Activated T-cell treated with anti-CD3 and anti-CD28 coated beads, Interleukin-2, amount 50 U/mL, for 24 hours (primary cell): Measurements from ENCODE around the gene LILRB2.
"Not testable (repeated sequence)": the region's sequence is repeated elsewhere in the genome, so short reads cannot be mapped to it uniquely, and the experiment has no call there.

Source experiments
- DNase-seq: peaks from one replicate; pipeline ENCODE4 v3.0.0-alpha.2; 2020
- H3K27ac Mint-ChIP-seq: 2 replicates; pipeline ENCODE4 v1.8.0; 2020; ENCODE audit warnings: mild to moderate bottlenecking, mixed read lengths
- H3K27me3 Mint-ChIP-seq: 2 replicates; pipeline ENCODE4 v1.8.0; 2020; ENCODE audit warnings: mixed read lengths
- H3K36me3 Mint-ChIP-seq: 2 replicates; pipeline ENCODE4 v1.8.0; 2020; ENCODE audit warnings: low read depth, mixed read lengths
- H3K4me1 Mint-ChIP-seq: 2 replicates; pipeline ENCODE4 v1.8.0; 2020; ENCODE audit warnings: low read depth, mixed read lengths
- H3K4me3 Mint-ChIP-seq: 2 replicates; pipeline ENCODE4 v1.8.0; 2020; ENCODE audit warnings: mild to moderate bottlenecking, moderate library complexity, mixed read lengths
- H3K9me3 Mint-ChIP-seq: 2 replicates; pipeline ENCODE4 v1.8.0; 2020; ENCODE audit warnings: mixed read lengths

Gene LILRB2

DNA sequence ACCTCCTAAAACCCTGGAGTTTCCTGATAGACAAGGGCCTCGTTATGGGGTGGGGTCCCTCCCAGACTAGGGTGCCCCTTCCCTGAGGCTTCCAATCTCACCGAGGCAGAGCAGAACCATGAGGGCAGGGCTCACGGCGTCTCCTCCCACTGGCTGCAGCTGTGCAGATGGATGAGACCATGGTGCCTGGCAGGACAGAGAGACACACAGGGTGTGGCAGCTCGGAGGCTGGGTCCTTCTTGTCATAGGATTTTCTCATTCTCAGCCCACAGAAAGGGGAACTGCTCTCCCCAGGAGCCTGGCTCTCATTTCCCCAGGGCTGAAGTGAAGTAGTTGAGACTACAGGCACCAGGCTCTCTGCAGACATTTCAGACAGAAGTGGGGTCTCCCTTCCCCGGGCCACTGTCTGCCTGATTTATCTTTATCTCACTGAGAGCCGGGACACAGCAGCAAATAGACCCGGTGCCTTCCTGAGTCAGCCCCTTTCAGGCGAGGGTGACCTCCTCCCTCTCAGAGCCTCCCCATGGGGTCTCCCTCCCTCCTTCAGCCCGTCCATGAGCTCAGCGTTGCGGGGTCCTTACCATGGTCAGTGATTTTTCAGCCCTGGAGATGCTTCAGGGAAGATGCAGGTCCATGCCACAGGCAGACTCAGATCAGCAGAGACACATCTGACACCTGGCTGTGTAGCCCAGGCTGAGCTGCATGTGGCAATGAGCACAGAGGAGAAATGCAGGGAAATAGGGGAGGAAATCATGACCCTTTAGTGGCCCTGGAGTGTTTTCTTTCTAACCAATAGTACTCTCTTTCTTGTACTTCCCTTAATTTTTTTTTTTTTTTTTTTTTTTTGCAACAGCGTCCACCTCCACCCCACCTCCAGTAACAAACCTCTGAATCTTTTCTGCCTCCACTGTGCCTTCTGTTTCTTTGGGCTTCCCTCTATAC lies 31.8 kb upstream of the LILRB2 start, which contains the start of gene LILRA5:
TSS of gene LILRA5 (minus strand) at position 731 of the 942 bp plus-strand sequence. CDS start at position 584, 147 bp downstream.
- Mint-ChIP-seq H3K4me1 (no peaks in the 10 kb centered on the region), H3K27me3 (peaks cover 28% of the 10 kb centered on the region), H3K36me3 (no peaks in the 10 kb centered on the region), H3K27ac (no peak within 1 kb of the TSS), H3K9me3 (no peaks in the 10 kb centered on the region), H3K4me3 (no peak within 1 kb of the TSS)
- no peak for DNase-seq

DNA sequence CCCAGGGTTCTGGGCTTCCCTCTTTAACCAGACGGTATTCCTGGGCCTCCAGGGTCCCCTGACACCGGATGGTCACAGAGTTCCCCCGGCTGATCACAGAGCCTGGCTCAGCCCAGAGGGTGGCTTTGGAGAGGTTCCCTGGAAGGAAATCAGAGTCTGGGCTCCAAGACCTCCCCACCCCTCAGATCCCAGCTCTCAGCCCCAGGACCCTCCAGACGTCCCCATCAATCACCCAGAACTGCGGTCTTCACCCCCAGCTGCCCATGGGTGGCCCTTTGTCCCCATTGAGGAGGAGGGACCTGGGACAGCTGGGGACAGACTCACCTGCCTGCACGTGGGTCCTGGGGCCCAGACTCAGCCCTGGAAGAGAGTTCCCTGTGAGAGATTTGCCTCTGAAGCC lies 31.1 kb upstream of the LILRB2 start:
- no peak for DNase-seq
- Mint-ChIP-seq H3K36me3 (no peaks in the 10 kb centered on the region), H3K4me3 (no peak overlapping the region), H3K4me1 (no peaks in the 10 kb centered on the region), H3K27me3 (peaks cover 31% of the 10 kb centered on the region), H3K9me3 (no peaks in the 10 kb centered on the region), H3K27ac (no peak overlapping the region)

DNA sequence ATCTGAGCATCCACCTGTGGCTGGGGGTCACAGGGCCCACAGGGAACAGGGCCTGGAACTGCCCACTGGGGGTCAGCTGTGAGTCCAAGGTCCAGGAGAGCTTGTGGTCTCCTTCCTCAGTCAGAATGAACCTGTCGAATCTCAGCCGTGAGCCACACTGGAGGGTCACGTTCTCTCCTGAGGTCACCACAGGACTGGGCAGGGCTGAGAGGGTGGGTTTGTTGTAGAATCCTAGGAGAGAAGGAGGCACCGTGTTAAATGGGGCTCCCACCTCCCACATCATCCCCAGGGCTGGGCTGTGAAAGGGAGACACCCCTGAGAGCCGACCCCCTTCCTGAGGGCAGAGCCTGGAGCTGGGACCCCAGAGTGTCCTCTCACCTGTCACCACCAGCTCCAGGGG lies 30.6 kb upstream of the LILRB2 start:
- Mint-ChIP-seq H3K4me3 (no peak overlapping the region), H3K27ac (no peak overlapping the region), H3K36me3 (no peaks in the 10 kb centered on the region), H3K9me3 (no peaks in the 10 kb centered on the region), H3K27me3 (peaks cover 31% of the 10 kb centered on the region), H3K4me1 (no peaks in the 10 kb centered on the region)
- no peak for DNase-seq

DNA sequence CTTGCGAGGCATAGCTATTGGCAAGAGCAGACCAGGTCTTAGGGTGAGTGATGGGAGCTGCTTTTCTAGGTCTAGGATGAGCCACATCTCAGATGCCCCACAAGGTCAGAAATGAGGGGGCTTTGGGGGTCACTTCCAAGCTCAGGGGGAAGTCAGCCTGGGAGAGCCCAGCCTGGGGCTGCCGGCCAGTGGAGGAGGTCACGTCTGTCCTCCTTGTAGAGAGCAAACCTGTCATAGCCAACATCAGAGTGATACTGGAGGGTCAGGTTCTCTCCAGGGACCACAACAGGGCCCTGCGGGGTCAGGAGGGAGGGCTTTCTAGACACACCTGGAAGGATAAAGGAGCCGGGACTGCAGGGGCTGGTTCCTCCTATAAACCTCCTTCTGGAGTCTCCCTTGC lies 29.6 kb upstream of the LILRB2 start:
- Mint-ChIP-seq H3K36me3 (no peaks in the 10 kb centered on the region), H3K4me3 (no peak overlapping the region), H3K27ac (no peak overlapping the region), H3K27me3 (peaks cover 31% of the 10 kb centered on the region), H3K4me1 (peaks cover under 1% of the 10 kb centered on the region), H3K9me3 (no peaks in the 10 kb centered on the region)
- no peak for DNase-seq

DNA sequence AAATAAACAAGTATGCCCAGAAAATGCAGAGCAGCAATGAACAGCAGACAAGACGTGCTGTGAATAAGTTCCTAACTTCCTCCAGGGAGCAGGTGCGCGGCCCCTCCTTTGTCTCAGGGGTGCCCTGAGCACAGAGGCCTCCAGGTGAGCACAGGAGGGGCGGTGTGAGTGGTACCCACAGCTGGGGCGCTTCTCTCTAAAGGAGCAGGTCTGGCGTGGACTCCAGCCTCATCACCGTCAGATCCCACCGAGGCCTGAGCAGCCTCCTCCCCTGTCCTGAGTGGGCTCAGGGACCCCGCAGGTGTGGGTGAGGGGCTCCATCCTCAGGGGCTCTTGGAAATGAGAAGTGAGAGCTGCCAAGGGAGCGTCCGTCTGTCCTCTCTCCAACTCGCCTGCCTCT lies 28.9 kb upstream of the LILRB2 start:
- no peaks in the 10 kb centered on the region for H3K9me3 Mint-ChIP-seq
- H3K4me1 Mint-ChIP-seq, result peaks cover 4% of the 10 kb centered on the region
- H3K27me3 Mint-ChIP-seq, result peaks cover 33% of the 10 kb centered on the region
- no peak overlapping the region for H3K4me3 Mint-ChIP-seq
- no peaks in the 10 kb centered on the region for H3K36me3 Mint-ChIP-seq
- DNase-seq, result no peak
- no peak overlapping the region for H3K27ac Mint-ChIP-seq

DNA sequence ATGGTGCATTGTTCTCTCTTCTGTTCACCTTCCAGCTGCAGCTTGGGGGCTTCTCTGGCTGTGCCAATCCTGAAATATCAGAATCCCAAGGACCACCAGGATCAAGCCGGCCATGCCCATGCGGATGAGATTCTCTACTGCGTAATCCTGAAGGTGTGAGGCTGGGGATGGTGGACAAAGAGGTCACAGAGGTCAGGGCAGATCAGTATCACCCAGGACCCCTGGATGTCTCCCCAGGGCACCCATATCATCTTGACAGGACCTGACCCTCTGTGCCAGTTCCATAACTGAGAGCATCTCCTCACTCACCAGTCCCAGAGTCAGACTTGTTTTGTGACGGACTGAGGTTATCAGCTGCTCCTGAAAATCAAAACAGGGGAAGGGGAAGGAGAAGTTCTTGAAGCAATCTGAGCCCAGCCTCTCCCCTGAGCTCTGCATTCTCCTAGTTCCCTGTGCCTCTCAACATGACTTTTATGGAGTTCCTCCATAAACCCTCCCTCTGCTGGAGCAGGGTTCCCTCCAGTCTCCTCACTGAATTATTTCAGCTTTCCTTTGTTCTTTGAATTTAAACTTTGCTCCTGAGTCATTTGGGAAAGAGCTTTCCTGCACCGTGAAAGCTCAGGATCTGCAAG lies 26.6 kb upstream of the LILRB2 start:
- no peaks in the 10 kb centered on the region for H3K36me3 Mint-ChIP-seq
- H3K27me3 Mint-ChIP-seq, result peaks cover 27% of the 10 kb centered on the region

DNA sequence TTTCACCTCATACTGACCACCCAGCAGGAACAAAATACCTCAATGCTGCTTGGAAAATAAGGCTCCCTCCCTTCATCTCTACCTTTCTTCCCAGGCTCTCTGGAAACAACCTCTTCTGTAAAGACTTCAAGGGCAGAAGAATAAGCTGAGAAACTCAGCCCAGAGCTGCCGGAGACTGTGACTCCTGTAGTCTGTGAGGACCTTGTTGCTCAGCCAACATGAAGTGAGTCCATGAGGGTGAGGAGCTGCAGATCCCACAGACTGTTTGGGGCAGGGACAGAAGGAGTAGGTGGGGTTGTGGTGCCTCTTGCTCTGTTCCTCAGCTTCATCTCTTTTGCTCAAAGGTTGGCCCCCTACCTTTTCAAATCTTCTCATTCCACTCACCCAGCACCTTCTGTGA lies 24.2 kb upstream of the LILRB2 start:
- Mint-ChIP-seq H3K4me3 (no peak overlapping the region), H3K36me3 (no peaks in the 10 kb centered on the region), H3K9me3 (no peaks in the 10 kb centered on the region), H3K27ac (no peak overlapping the region), H3K4me1 (peaks cover 14% of the 10 kb centered on the region), H3K27me3 (peaks cover 15% of the 10 kb centered on the region)
- no peak for DNase-seq

More for the DNA sequence above, 26.6 kb upstream of the LILRB2 start:
- H3K4me1 Mint-ChIP-seq, result peaks cover 14% of the 10 kb centered on the region
- no peak overlapping the region for H3K27ac Mint-ChIP-seq
- H3K9me3 Mint-ChIP-seq, result no peaks in the 10 kb centered on the region
- DNase-seq, result no peak
- no peak overlapping the region for H3K4me3 Mint-ChIP-seq

DNA sequence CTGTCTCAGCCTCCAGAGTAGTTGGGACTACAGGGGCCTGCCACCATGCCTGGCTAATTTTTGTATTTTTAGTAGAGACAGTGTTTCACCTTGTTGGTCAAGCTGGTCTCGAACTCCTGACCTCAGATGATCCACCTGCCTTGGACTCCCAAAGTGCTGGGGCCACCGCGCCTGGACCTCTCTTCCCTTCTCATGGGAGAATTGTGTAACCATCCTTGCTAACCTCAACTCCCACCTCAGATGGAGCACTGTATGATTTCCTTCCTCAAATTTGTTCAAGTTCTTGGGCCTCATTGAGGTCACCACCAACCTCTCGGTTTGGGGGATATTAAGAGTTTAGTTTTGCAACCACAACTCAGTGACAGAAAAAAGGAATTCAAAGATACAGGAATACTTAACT lies 21.3 kb upstream of the LILRB2 start:
- H3K4me1 Mint-ChIP-seq, result peaks cover 14% of the 10 kb centered on the region
- no peaks in the 10 kb centered on the region for H3K36me3 Mint-ChIP-seq

DNA sequence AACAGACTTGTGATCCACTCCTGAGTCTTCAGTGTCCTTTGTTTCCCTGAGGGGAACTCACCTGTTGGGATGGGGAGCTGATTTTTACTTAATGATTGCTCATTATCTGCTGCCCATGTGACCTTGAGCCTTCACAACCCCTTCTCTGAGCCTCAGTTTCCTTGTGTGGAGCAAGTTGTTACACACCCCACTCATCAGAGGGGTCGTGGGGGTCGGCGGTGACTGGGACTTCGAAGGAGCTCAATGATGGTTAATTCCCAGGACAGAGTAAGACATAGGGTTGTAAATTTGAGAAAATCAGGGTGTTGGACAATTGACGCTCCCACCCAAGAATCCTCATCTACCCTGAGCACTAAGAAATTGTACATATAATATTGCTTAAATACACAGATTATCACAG lies 18.6 kb upstream of the LILRB2 start:
- H3K4me3 Mint-ChIP-seq, result no peak overlapping the region
- peaks cover 11% of the 10 kb centered on the region for H3K27me3 Mint-ChIP-seq
- H3K4me1 Mint-ChIP-seq, result peaks cover 8% of the 10 kb centered on the region
- DNase-seq, result no peak
- H3K36me3 Mint-ChIP-seq, result no peaks in the 10 kb centered on the region
- H3K9me3 Mint-ChIP-seq, result no peaks in the 10 kb centered on the region
- no peak overlapping the region for H3K27ac Mint-ChIP-seq

More for the DNA sequence above, 21.3 kb upstream of the LILRB2 start:
- Mint-ChIP-seq H3K27ac (no peak overlapping the region), H3K9me3 (no peaks in the 10 kb centered on the region), H3K27me3 (peaks cover 18% of the 10 kb centered on the region), H3K4me3 (no peak overlapping the region)
- DNase-seq, result no peak

DNA sequence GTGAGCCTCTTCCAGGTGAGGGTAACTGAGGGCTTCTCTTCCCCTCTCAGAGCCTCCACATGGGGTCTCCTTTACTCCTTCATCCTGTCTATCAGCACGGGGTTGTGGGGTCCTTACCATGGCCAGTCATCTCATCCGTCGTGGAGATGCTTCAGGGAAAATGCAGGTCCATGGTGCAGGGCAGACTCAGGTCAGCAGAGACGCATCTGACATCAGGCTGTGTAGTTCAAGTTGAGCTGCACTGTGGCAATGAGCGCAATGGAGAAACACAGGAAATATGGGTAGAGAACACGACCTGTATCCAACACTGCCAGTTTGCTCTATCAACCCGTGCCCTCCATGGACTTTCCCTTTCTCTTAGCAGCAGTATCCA lies 18.2 kb upstream of the LILRB2 start:
- Mint-ChIP-seq H3K27me3 (peaks cover 9% of the 10 kb centered on the region), H3K9me3 (no peaks in the 10 kb centered on the region)
- DNase-seq, result no peak

DNA sequence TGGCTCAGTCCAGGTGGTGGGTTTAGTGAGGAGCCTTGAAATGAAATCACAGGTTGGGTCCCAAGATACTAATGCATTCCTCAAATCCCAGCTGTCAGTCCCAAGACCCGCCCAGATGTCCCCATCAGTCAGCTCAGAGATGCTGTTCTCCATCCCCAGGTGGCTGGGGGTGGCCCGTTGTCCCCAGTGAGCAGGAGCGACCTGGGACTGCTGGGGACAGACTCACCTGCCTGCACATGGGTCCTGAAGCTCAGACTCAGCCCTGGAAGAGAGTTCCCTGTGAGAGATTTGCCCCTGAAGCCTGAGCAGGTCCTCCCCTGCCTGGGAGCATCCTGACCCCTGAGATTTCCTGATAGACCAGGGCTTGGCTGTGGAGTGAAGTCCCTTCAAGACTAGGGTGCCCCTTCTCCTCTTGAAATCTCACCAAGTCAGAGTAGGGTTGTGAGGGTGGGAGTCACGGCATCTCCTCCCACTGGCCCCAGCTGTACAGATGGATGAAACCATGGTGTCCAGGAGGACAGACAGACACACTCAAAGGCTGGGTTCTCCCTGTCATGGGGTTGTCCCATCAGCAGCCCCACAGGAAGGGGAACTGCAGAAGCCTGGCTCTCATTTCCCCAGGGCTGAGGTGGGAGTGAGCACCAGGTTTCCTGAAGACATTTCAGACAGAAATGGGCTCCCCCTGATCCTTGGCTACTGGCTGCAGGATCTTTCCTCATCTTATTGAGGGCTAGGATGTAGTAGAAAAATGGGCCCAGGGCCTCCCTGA lies 17.6 kb upstream of the LILRB2 start:
- no peaks in the 10 kb centered on the region for H3K9me3 Mint-ChIP-seq
- no peaks in the 10 kb centered on the region for H3K36me3 Mint-ChIP-seq
- no peak overlapping the region for H3K4me3 Mint-ChIP-seq
- no peaks in the 10 kb centered on the region for H3K4me1 Mint-ChIP-seq
- DNase-seq, result no peak
- peaks cover 11% of the 10 kb centered on the region for H3K27me3 Mint-ChIP-seq
- no peak overlapping the region for H3K27ac Mint-ChIP-seq

More for the DNA sequence above, 18.2 kb upstream of the LILRB2 start:
- H3K27ac Mint-ChIP-seq, result no peak overlapping the region
- no peak overlapping the region for H3K4me3 Mint-ChIP-seq
- no peaks in the 10 kb centered on the region for H3K36me3 Mint-ChIP-seq
- peaks cover 6% of the 10 kb centered on the region for H3K4me1 Mint-ChIP-seq

DNA sequence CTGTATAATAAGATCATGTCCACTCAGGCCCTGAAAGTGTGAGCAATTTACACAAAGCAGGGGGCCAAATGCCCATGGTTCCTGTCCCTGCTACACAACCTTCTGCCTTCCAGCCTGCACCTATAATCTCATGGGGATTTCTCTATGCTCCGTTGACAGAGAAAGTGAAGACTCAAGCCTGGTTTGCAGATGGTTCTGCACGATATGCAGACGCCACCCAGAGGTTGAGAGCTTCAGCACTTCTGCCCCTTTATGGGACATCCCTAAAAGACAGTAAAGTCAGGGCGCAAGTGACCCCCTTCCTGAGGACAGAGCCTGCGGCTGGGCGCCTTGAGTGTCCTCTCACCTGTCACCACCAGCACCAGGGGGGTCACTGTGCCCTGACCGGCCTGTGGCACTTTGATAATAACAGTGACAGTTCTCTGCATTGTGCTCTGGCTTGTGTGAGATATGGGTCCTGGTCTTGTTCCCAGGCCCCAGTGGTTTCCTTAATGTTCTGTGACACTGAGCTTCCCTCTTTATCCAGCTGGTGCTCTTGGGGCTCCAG lies 16.9 kb upstream of the LILRB2 start:
- Mint-ChIP-seq H3K27ac (no peak overlapping the region), H3K4me3 (no peak overlapping the region), H3K36me3 (no peaks in the 10 kb centered on the region), H3K27me3 (peaks cover 16% of the 10 kb centered on the region), H3K9me3 (no peaks in the 10 kb centered on the region), H3K4me1 (no peaks in the 10 kb centered on the region)
- no peak for DNase-seq

DNA sequence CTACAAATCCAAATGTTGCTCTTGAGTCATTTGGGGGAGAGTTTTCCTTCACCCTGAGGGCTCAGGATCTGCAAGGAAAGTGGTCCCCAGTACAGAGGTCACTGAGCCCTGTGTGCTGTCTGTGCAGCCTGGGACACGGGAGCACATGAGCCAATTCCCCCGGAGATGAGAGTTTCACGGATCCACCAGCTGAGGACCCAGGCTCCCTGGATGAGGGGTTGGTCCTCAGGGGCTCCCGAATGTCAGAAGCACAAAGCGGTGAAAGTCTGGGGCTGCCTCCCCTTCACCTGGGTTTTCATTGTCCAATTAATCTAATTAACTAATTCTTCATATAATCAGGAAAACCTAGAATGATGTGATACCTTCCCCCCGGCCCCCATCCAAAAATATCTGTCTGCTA lies 13.6 kb upstream of the LILRB2 start:
- Mint-ChIP-seq H3K4me1 (no peaks in the 10 kb centered on the region), H3K36me3 (no peaks in the 10 kb centered on the region), H3K4me3 (no peak overlapping the region), H3K27ac (no peak overlapping the region), H3K9me3 (no peaks in the 10 kb centered on the region), H3K27me3 (peaks cover 27% of the 10 kb centered on the region)
- no peak for DNase-seq

DNA sequence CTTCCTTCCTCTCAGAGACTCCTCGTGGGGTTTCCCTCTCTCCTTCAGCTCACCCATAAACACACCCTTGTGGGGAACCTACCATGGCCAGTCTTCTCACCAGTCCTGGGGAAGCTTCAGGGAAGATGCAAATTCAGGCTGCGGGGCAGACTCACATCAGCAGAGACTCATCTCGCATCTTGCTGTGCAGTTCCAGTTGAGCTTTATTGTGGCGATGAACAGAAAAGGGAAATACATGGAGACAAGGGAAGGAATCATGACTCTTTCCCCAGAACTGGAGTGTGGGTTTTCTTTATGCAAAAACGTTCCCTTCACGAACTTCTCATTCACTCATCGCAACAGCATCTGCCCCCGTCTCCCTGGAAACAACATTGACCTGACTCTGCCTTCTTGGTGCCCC lies 8.2 kb upstream of the LILRB2 start:
- DNase-seq, H3K4me1 Mint-ChIP-seq, H3K27ac Mint-ChIP-seq, H3K4me3 Mint-ChIP-seq, H3K36me3 Mint-ChIP-seq, H3K9me3 Mint-ChIP-seq: not testable (repeated sequence)
- peaks cover 25% of the 10 kb centered on the region for H3K27me3 Mint-ChIP-seq
